H9 (cell line): Measurements from ENCODE around the gene EPM2A. TPM values are rescaled to one million over a fixed set of nuclear protein-coding genes. Genes with fewer than 3 reads are reported as not detected.
A peak's percentile ranks its signal among the peaks of the same experiment; 100 is the strongest.

ENCODE experiments used
- DNase-seq: peaks from one replicate; pipeline ENCODE4 v3.0.0-alpha.2; 2017
- H2AFZ ChIP-seq: one replicate; pipeline ENCODE4 v1.6.1; 2013; ENCODE audit warnings: mild to moderate bottlenecking, low read length, control low read depth, moderate library complexity
- H2AK5ac ChIP-seq: 2 replicates; pipeline ENCODE4 v1.6.1; 2013; ENCODE audit warnings: low read length, control low read depth, mixed read lengths; ENCODE audit not compliant: insufficient read length
- H2BK120ac ChIP-seq: one replicate; pipeline ENCODE4 v1.6.1; 2013; ENCODE audit warnings: low read depth, mild to moderate bottlenecking, low read length, control low read depth, inconsistent platforms; ENCODE audit not compliant: poor library complexity, severe bottlenecking
- H2BK12ac ChIP-seq: 2 replicates; pipeline ENCODE4 v1.6.1; 2013; ENCODE audit warnings: low read length, control low read depth, mixed read lengths, low read depth; ENCODE audit not compliant: insufficient read length
- H2BK15ac ChIP-seq: 2 replicates; pipeline ENCODE4 v1.6.1; 2013; ENCODE audit warnings: low read depth, low read length, control low read depth
- H2BK20ac ChIP-seq: one replicate; pipeline ENCODE4 v1.6.1; 2013; ENCODE audit warnings: low read depth, mild to moderate bottlenecking, low read length, control low read depth, inconsistent platforms; ENCODE audit not compliant: poor library complexity, severe bottlenecking
- H2BK5ac ChIP-seq: 2 replicates; pipeline ENCODE4 v1.6.1; 2013; ENCODE audit warnings: low read length, control low read depth, mixed read lengths; ENCODE audit not compliant: insufficient read length
- H3K14ac ChIP-seq: 2 replicates; pipeline ENCODE4 v1.6.1; 2013; ENCODE audit warnings: low read length, control low read depth; ENCODE audit not compliant: insufficient read depth
- H3K18ac ChIP-seq: 2 replicates; pipeline ENCODE4 v1.6.1; 2013; ENCODE audit warnings: low read depth, mild to moderate bottlenecking, mixed read lengths, low read length, control low read depth; ENCODE audit not compliant: insufficient read length
- H3K23ac ChIP-seq: 2 replicates; pipeline ENCODE4 v1.6.1; 2013; ENCODE audit warnings: low read length, control low read depth, mixed read lengths, low read depth; ENCODE audit not compliant: insufficient read length
- H3K23me2 ChIP-seq: 2 replicates; pipeline ENCODE4 v1.6.1; 2013; ENCODE audit warnings: low read depth, mild to moderate bottlenecking, mixed read lengths, low read length, control low read depth; ENCODE audit not compliant: insufficient read length, poor library complexity, severe bottlenecking
- H3K27ac ChIP-seq: 2 replicates; pipeline ENCODE4 v1.5.1; 2013; ENCODE audit warnings: low read length, control low read depth, mixed read lengths, low read depth; ENCODE audit not compliant: insufficient read length
- H3K27me3 ChIP-seq: 2 replicates; pipeline ENCODE4 v1.6.1; 2013; ENCODE audit warnings: low read length, control low read depth, inconsistent platforms; ENCODE audit not compliant: insufficient read depth
- H3K4ac ChIP-seq: 2 replicates; pipeline ENCODE4 v1.6.1; 2013; ENCODE audit warnings: low read depth, mild to moderate bottlenecking, control low read depth, inconsistent platforms, low read length, moderate library complexity
- H3K4me1 ChIP-seq: 2 replicates; pipeline ENCODE4 v1.6.1; 2013; ENCODE audit warnings: low read length, control low read depth, inconsistent platforms; ENCODE audit not compliant: insufficient read depth
- H3K4me2 ChIP-seq: 2 replicates; pipeline ENCODE4 v1.6.1; 2013; ENCODE audit warnings: low read length, control low read depth, mixed read lengths; ENCODE audit not compliant: insufficient read length, insufficient read depth
- H3K56ac ChIP-seq: 2 replicates; pipeline ENCODE4 v1.6.1; 2013; ENCODE audit warnings: low read depth, mild to moderate bottlenecking, mixed read lengths, low read length, control low read depth; ENCODE audit not compliant: insufficient read length
- H3K79me1 ChIP-seq: 2 replicates; pipeline ENCODE4 v1.6.1; 2013; ENCODE audit warnings: low read depth, mild to moderate bottlenecking, moderate library complexity, low read length, control low read depth, inconsistent platforms; ENCODE audit not compliant: insufficient read depth, poor library complexity, severe bottlenecking
- H3K79me2 ChIP-seq: 2 replicates; pipeline ENCODE4 v1.6.1; 2013; ENCODE audit warnings: low read length, control low read depth, inconsistent platforms; ENCODE audit not compliant: insufficient read depth
- H3K9ac ChIP-seq: 2 replicates; pipeline ENCODE4 v1.6.1; 2013; ENCODE audit warnings: low read length, control low read depth, mixed read lengths; ENCODE audit not compliant: insufficient read length; ENCODE audit errors: extremely low read depth
- H3K9me3 ChIP-seq: one replicate; pipeline ENCODE4 v1.6.1; 2013; ENCODE audit warnings: low read depth, low read length, inconsistent platforms; ENCODE audit not compliant: control insufficient read depth
- H3T11ph ChIP-seq: one replicate; pipeline ENCODE4 v1.6.1; 2013; ENCODE audit warnings: mild to moderate bottlenecking, low read length, control low read depth, inconsistent platforms
- H4K20me1 ChIP-seq: one replicate; pipeline ENCODE4 v1.6.1; 2013; ENCODE audit not compliant: control insufficient read depth, insufficient read length, insufficient read depth
- H4K5ac ChIP-seq: 2 replicates; pipeline ENCODE4 v1.6.1; 2013; ENCODE audit warnings: low read depth, mild to moderate bottlenecking, mixed read lengths, low read length, control low read depth; ENCODE audit not compliant: insufficient read length
- H4K8ac ChIP-seq: replicated peaks from 2 replicates; pipeline ENCODE4 v1.6.1; 2013; ENCODE audit warnings: low read length, control low read depth, mixed read lengths, low read depth; ENCODE audit not compliant: insufficient read length
- H4K91ac ChIP-seq: 2 replicates; pipeline ENCODE4 v1.6.1; 2013; ENCODE audit warnings: low read depth, mild to moderate bottlenecking, moderate library complexity, mixed read lengths, low read length, control low read depth; ENCODE audit not compliant: insufficient read length
- H3K27ac Mint-ChIP-seq, 3 experiments: 2 replicates in 2 of 3; 3 replicates in 1 of 3; pipeline ENCODE4 v1.8.0; 2020 to 2021; ENCODE audit warnings: mixed read lengths in 3 of 3, mild to moderate bottlenecking in 1 of 3, moderate library complexity in 1 of 3
- H3K27me3 Mint-ChIP-seq: 2 replicates; pipeline ENCODE4 v1.8.0; 2021; ENCODE audit warnings: low read depth, mild to moderate bottlenecking, moderate library complexity, mixed read lengths
- H3K36me3 Mint-ChIP-seq, 3 experiments: 2 replicates in 2 of 3; 3 replicates in 1 of 3; pipeline ENCODE4 v1.8.0; 2020 to 2021; ENCODE audit warnings: low read depth in 3 of 3, mixed read lengths in 3 of 3; ENCODE audit not compliant: insufficient read depth in 1 of 3
- H3K4me1 Mint-ChIP-seq, 2 experiments: 2 replicates each; pipeline ENCODE4 v1.8.0; 2020; ENCODE audit warnings: mixed read lengths in 2 of 2
- H3K4me3 Mint-ChIP-seq, 2 experiments: 2 replicates in 1 of 2; 3 replicates in 1 of 2; pipeline ENCODE4 v1.8.0; 2020 to 2021; ENCODE audit warnings: mild to moderate bottlenecking in 2 of 2, mixed read lengths in 2 of 2, moderate library complexity in 1 of 2
- H3K9me3 Mint-ChIP-seq, 2 experiments: 2 replicates in 1 of 2; 3 replicates in 1 of 2; pipeline ENCODE4 v1.8.0; 2020; ENCODE audit warnings: mild to moderate bottlenecking in 2 of 2, mixed read lengths in 2 of 2, moderate library complexity in 1 of 2
- CTCF ChIP-seq: fragments of 200-600 bp; sonication (generic); conservative IDR thresholded peaks from 3 replicates; pipeline ENCODE4 v1.8.0; 2021; ENCODE audit warnings: antibody characterized with exemption, mild to moderate bottlenecking
- WGBS: extraction: QIAGEN DNeasy Blood & Tissue Kit; methylation state at CpG from one replicate; pipeline ENCODE4 v1.1.7; 2013; ENCODE audit warnings: missing lambda C conversion rate, low lambda C conversion rate, mixed read lengths; ENCODE audit not compliant: insufficient read length; ENCODE audit errors: extremely low coverage; 5-methylcytosine and 5-hydroxymethylcytosine counted together
- long read RNA-seq: library from polyadenylated mRNA; unstranded; transcript quantifications from one replicate; pipeline ENCODE4 v2.0.0, GENCODE V29; 2020
- total RNA-seq: library from RNA; stranded (reverse); gene quantifications from 2 replicates; pipeline ENCODE4 v1.2.1, GENCODE V29; 2021

EPM2A gene
- 8.2 and 9.0 TPM in 2 replicates for total RNA-seq
- long read RNA-seq, full-length matches to known transcripts = 3 of 4 reads
- long read RNA-seq, partial matches to known transcripts = 0 of 4 reads
- long read RNA-seq, other reads (novel, unspliced or antisense) = 1 of 4 reads

- Histone ChIP-seq H3K14ac (peak within 1 kb of the TSS; percentile 97), H4K20me1 (no peaks in the 10 kb centered on the region), H2AK5ac (no peak within 1 kb of the TSS), H3K27me3 (no peaks in the 10 kb centered on the region), H4K8ac (no peak within 1 kb of the TSS), H2BK5ac (no peak within 1 kb of the TSS), H3K9ac (peak within 1 kb of the TSS; percentile 48), H3K56ac (no peak within 1 kb of the TSS), H3K9me3 (no peaks in the 10 kb centered on the region), H3K4me1 (no peaks in the 10 kb centered on the region), H2BK20ac (no peak within 1 kb of the TSS), H2BK12ac (no peak within 1 kb of the TSS), H2BK120ac (peak within 1 kb of the TSS; percentile 15), H3K27ac (peak within 1 kb of the TSS; percentile 78), H3K23me2 (no peaks in the 10 kb centered on the region), H3K23ac (no peak within 1 kb of the TSS), H3K79me1 (no peaks in the 10 kb centered on the region), H4K91ac (no peak within 1 kb of the TSS), H3K4me2 (peak within 1 kb of the TSS; percentile 69), H2BK15ac (no peak within 1 kb of the TSS), H3K79me2 (no peaks in the 10 kb centered on the region), H3K18ac (peak within 1 kb of the TSS; percentile 94), H2AFZ (no peak within 1 kb of the TSS), H3K4ac (peak within 1 kb of the TSS; percentile 17; the same call in 1 of the 2 replicates), H3T11ph (no peak within 1 kb of the TSS), H4K5ac (no peak within 1 kb of the TSS)
- WGBS = no CpG with 5 or more reads among the region's 69 CpGs
- Mint-ChIP-seq H3K27ac (peak within 1 kb of the TSS; percentile 99), H3K4me1 (peaks cover 10 to 17% of the 10 kb centered on the region in 2 experiments), H3K36me3 (peaks cover 0 to 3% (median 0%) of the 10 kb centered on the region in 3 experiments; a peak in 2 of 7 replicates), H3K4me3 (peak within 1 kb of the TSS; percentile 87 to 89), H3K27me3 (no peaks in the 10 kb centered on the region), H3K9me3 (peaks cover 4 to 11% of the 10 kb centered on the region in 2 experiments; a peak in 3 of 5 replicates)
- TF ChIP-seq CTCF = no peak
- peak; percentile 81 for DNase-seq
Measured at GRCh38 chr6:145735356-145736165, at the start of gene EPM2A. Gene EPM2A (minus strand): TSS chr6:145735520. CDS start chr6:145735498, 22 bp downstream.
